VCaP (cell line): ENCODE results near the gene CTBP2.
A peak's percentile ranks its signal among the peaks of the same experiment; 100 is the strongest.

Experiments
- H3K27ac ChIP-seq: fragments of 450-650 bp; 2 replicates; pipeline ENCODE4 v1.5.1; 2017
- TF ChIP-seq, protein P1 (sequence below): fragments of 450-650 bp; conservative IDR thresholded peaks from 2 replicates; pipeline ENCODE4 v1.5.1; 2017; ENCODE audit warnings: mild to moderate bottlenecking, moderate library complexity

Gene CTBP2

DNA sequence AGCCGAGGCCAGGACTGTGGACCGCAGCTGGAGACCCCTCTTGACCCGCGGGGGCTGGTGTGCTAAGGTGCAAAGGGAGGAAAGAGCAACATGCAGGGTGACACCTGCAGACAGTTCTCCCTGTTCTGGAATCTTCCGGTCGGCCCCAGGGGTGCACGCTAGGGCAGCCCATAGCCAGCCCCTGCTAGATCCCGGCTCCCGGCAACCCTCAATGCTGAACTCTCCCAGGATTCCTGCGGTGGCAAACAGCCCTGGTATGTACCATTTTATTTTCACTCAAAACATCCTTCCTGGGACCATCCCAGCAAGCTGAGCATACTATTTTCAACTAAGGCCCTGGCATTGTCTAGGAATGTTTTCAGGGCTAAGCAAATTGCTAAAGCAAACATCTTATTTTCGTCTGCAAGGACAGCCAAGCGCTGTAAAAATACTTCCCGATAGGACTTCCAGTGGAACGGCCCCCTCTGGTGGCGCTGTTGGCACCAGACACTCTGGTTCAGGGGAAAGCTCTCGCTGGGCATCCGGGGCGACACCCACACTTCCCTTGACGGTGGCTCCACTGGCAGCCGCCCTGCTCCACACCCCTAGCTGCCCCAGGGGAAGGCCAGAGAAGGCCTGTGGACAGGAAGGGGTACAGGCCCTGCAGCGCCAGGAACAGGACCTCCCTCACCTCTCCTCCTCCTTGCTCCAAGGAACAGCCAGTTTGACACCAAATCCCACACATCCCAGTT lies 99.4 kb downstream of the CTBP2 start:
- TF ChIP-seq, protein P1, sequence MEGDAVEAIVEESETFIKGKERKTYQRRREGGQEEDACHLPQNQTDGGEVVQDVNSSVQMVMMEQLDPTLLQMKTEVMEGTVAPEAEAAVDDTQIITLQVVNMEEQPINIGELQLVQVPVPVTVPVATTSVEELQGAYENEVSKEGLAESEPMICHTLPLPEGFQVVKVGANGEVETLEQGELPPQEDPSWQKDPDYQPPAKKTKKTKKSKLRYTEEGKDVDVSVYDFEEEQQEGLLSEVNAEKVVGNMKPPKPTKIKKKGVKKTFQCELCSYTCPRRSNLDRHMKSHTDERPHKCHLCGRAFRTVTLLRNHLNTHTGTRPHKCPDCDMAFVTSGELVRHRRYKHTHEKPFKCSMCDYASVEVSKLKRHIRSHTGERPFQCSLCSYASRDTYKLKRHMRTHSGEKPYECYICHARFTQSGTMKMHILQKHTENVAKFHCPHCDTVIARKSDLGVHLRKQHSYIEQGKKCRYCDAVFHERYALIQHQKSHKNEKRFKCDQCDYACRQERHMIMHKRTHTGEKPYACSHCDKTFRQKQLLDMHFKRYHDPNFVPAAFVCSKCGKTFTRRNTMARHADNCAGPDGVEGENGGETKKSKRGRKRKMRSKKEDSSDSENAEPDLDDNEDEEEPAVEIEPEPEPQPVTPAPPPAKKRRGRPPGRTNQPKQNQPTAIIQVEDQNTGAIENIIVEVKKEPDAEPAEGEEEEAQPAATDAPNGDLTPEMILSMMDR: peak; percentile 83
- H3K27ac ChIP-seq: peak overlapping the region; percentile 86

DNA sequence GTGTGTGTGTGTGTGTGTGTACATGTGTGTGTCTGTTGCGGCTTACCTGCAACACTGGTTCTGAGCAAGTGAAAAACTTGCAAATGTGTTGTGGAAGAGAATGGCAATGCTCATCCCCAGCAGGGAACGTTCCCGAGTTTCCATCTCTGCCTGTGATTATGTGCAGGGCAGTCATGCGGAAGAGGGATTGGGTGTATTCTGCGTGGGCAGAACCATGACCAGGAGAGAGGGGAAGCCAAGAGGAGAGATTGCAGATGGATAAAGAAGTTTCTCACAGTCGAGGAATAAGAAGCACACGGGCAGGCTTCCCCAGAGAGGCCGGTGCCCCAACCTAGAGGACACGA lies 99.9 kb downstream of the CTBP2 start:
- TF ChIP-seq, protein P1: no peak
- peak overlapping the region; percentile 86 for H3K27ac ChIP-seq

DNA sequence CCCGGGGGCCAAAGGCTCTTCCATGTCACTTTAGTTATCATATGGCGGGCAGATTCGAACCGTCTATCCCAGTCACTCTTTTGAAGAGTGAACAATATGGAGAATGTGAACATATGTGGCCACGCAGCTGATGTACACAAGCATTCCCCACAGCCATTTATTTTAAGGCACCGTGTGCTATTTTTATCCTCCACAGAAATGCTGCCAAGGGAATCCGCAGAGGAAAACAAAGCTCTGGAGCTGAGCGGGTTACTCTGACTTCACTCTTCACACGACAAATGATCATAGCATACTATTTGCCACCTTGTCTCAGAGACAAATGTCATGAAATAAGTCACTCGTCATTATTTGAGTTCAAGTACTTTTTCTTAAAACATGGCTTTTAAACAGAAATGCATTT lies 100.3 kb downstream of the CTBP2 start:
- peak overlapping the region; percentile 86 for H3K27ac ChIP-seq
- TF ChIP-seq, protein P1: no peak

DNA sequence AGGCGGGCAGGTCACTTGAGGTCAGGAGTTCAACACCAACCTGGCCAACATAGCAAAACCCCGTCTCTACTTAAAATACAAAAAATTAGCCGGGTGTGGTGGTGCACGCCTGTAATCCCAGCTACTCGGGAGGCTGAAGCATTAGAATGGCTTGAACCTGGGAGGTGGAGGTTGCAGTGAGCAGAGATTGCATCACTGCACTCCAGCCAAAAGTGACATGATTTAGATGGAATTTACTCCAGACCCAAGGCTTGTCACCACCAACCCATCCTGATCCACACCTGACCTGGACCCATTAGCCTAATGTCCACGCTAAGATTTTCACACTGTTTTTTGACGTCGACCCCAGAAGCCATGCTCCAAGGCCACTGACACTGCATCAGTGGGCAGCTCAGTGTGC lies 101.0 kb downstream of the CTBP2 start:
- peak overlapping the region; percentile 86 for H3K27ac ChIP-seq

DNA sequence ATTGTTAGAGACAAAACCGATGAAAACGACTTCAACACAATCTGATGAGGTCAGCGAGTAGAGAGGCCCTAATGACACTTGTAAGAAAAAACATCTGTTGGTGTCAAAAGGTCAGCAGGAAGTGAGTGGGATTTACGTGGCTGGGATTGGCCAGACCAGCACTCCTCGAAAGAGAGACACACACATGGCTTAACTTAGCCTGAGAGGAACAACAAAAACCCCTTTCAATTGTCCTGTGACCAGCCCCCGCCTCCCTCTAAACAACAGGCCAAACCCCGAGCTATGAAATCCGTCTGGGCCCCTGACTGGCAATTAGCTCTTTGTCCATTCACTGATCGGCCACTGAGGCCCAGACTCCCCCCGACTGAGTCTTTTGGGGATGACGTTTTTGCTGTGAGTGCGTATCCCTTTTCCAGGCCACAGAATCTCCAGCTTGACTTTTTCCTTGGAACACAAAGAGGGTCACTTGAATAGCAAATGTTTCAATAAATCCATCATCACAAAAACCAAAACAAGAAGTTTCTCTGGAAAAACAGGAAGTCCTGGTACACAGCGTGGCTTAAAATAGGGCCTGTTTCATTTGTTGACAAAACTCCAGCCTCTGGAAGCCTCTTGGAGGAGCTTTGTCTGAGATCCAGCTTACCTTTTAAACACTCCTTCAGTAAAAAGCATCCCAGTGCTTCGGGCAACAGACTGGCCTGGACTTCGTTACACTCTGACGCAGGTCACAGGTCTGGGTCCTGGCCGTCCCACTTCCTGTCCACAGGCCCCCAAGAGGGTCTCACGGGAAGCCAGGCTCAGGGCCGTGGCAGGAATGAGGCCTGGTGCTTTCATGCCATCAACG lies 103.0 kb downstream of the CTBP2 start:
- H3K27ac ChIP-seq: peak overlapping the region; percentile 86
- TF ChIP-seq, protein P1: no peak

DNA sequence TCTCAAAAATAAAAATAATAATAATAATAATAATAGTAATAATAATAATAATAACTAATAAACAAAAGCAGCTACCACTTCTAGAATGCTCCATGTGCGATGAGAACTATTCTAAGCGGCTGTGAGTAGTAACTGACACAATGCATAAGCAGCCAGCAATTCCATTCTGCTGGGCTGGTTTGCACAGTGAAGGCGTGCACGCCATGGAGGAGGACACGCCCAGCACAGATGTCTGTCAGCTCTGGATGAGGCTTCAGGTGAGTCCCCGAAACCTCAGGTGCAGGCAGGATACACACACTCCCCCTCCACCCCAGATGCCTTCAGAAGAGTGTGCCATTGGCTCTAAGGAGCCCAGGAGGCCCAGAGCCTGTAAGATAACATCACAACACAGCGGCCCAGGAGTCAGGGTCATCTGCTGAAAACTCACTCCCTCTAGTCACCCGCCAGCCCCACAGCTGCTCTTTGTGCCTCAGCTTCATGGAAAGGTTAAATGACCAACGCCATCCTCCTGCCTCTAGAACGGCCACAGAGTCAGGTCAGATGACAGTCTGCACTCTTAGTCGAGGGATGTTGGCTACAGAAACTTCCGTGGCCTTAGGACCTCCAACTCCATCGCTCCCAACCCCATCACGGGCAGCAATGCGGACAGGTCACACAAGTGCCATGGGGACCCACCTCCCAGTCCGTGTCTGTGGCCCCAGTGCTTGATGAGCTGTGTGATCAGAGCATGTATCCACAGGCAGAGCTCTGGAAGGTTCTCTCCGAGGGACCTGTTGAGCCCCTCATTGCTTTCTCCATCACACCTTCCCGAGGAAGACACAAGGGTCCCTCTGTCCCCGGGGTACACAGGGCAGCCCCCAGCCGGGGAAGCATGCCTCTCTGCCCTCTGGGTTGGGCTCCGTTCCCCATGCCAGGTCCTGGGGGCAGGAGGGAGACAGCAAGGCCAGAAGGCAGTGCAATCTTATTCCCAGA lies 103.9 kb downstream of the CTBP2 start:
- TF ChIP-seq, protein P1: no peak

DNA sequence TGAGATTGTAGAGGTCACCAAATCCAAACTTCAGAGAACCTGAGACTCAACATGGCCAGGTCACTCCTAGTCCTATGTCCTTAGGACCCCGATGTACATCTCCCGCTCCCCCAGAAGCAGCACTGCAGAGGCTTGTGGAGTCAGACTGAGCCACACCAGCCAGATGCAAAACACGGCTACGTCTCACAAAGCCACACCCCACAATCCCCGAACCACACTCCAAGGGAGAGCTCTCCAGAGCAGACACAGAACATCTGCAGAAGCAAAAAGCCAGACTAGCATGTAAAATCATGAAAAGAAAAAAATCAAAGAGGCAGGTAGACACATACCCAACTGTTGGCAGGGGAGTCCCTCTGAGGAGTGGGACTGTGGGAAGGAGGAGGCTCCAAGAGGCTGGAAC lies 104.9 kb downstream of the CTBP2 start:
- TF ChIP-seq, protein P1: no peak
- H3K27ac ChIP-seq: no peak overlapping the region

More for the DNA sequence above, 103.9 kb downstream of the CTBP2 start:
- peak overlapping the region; percentile 86 for H3K27ac ChIP-seq
